ENCODE measurements around the gene SMR3A.

- TF ChIP-seq TEAD4 (IDR thresholded peaks at IDR 0.05; ENCODE audit: borderline replicate concordance, insufficient read depth) (no peak), REST (IDR thresholded peaks at IDR 0.05; ENCODE audit: low read depth, low read length) (no peak), CTCF (IDR thresholded peaks at IDR 0.05) (no peak), CHD2 (IDR thresholded peaks at IDR 0.05; ENCODE audit: low read length, partially characterized antibody) (no peak), POLR2AphosphoS5 (IDR thresholded peaks at IDR 0.05; ENCODE audit: low read depth, low read length) (no peak), ELF1 (IDR thresholded peaks at IDR 0.05) (no peak)
These were observed 12.2 kb downstream of the SMR3A start for GRCh38 chr4:70372760-70373159.
